ENCODE data around the gene TBC1D2B. TPM values are rescaled to one million over a fixed set of nuclear protein-coding genes. Genes with fewer than 3 reads are reported as not detected.

Gene TBC1D2B
- total and polyA plus RNA-seq, 2 donors from 2014 or later, result 8.5 to 41.6 TPM

DNA sequence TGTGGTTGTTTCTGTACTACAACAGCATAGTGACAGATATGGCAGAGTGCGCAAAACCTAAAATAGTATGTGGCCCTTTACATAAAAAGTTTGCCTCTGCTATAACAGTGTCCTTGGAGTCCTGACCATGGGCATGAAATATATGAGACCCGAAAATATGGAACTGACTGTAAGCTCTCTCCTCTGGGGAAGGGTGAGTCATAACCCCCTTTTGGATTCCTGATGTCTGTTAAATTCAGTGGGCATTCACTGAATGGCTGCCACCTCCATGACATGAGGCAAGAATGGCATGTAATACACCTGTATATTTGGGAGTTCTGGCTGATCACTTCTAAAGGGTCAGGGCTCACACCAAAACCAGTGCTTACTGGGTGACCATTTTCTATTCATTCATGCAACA is 6.1 kb downstream of the TBC1D2B start:
- TF ChIP-seq, protein P1, sequence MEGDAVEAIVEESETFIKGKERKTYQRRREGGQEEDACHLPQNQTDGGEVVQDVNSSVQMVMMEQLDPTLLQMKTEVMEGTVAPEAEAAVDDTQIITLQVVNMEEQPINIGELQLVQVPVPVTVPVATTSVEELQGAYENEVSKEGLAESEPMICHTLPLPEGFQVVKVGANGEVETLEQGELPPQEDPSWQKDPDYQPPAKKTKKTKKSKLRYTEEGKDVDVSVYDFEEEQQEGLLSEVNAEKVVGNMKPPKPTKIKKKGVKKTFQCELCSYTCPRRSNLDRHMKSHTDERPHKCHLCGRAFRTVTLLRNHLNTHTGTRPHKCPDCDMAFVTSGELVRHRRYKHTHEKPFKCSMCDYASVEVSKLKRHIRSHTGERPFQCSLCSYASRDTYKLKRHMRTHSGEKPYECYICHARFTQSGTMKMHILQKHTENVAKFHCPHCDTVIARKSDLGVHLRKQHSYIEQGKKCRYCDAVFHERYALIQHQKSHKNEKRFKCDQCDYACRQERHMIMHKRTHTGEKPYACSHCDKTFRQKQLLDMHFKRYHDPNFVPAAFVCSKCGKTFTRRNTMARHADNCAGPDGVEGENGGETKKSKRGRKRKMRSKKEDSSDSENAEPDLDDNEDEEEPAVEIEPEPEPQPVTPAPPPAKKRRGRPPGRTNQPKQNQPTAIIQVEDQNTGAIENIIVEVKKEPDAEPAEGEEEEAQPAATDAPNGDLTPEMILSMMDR (IDR thresholded peaks at IDR 0.05; ENCODE audit: borderline replicate concordance, extremely low read depth, insufficient read depth), result no peak
- Histone ChIP-seq H3K27me3 (ENCODE audit: control insufficient read depth, insufficient read depth, low read length) (no peaks in the 10 kb centered on the region), H3K4me3 (ENCODE audit: low read length in 3 of 3) (no peak overlapping the region), H3K9me3 (ENCODE audit: control insufficient read depth in 2 of 3, insufficient read depth in 1 of 3, low read length in 3 of 3) (no peaks in the 10 kb centered on the region), H3K27ac (ENCODE audit: low read depth in 2 of 2, low read length in 2 of 2) (peak overlapping the region in 1 of 2 donors; percentile 87), H3K9ac (ENCODE audit: low read length in 3 of 3) (no peak overlapping the region), H3K36me3 (ENCODE audit: control insufficient read depth in 2 of 3, insufficient read depth in 3 of 3, low read length in 3 of 3) (no peaks in the 10 kb centered on the region), H3K4me1 (ENCODE audit: control insufficient read depth in 2 of 3, insufficient read depth in 2 of 3, low read depth in 1 of 3, low read length in 3 of 3) (peaks cover 19 to 44% (median 40%) of the 10 kb centered on the region in 3 donors)
- FAIRE-seq (no peak), DNase-seq (no peak)
- intact Hi-C loops (cut with DNase I), result no loop called here

DNA sequence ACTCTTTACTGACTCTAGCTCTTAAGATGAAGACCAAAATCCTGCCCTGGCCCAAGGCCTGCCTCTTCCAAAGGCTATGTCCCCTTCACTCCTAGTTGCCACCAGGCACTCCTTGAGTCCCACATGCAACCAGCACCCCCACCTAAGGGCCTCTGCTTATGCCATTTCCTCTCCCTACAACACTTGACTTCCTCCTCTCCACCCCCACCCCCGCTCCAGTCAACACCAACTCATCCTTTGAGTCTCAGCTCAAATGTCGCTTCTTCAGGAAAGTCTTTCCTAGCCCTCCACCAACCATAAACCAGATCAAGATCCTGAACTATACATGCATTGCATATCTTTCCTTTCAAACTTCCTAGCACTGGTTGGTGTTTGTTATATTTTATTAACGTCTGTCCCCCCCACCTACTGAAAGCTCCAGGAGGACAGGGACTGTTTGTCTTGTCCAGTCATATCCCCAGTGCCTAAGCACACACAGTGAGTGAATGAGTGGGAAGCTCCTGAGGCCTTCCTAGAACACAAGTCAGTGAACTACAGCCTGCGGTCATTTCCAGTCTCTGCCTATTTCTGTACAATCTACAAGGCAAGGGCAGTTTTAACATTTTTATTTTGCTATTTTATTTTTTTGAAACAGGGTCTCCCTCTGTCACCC is 7.3 kb downstream of the TBC1D2B start:
- intact Hi-C loops (cut with DNase I), result no loop called here
- H3K27me3 ChIP-seq (ENCODE audit: control insufficient read depth, insufficient read depth, low read length), result no peaks in the 10 kb centered on the region
- DNase-seq, result no peak
- no peak overlapping the region for H3K9ac ChIP-seq (ENCODE audit: low read length in 3 of 3)
- FAIRE-seq, result no peak
- TF ChIP-seq, protein P1 (IDR thresholded peaks at IDR 0.05; ENCODE audit: borderline replicate concordance, extremely low read depth, insufficient read depth), result no peak
- H3K4me1 ChIP-seq (ENCODE audit: control insufficient read depth in 2 of 3, insufficient read depth in 2 of 3, low read depth in 1 of 3, low read length in 3 of 3), result peaks cover 19 to 47% (median 44%) of the 10 kb centered on the region in 3 donors
- H3K27ac ChIP-seq (ENCODE audit: low read depth in 2 of 2, low read length in 2 of 2), result peak overlapping the region in 1 of 2 donors; percentile 26
- no peaks in the 10 kb centered on the region for H3K36me3 ChIP-seq (ENCODE audit: control insufficient read depth in 2 of 3, insufficient read depth in 3 of 3, low read length in 3 of 3)
- no peaks in the 10 kb centered on the region for H3K9me3 ChIP-seq (ENCODE audit: control insufficient read depth in 2 of 3, insufficient read depth in 1 of 3, low read length in 3 of 3)
- no peak overlapping the region for H3K4me3 ChIP-seq (ENCODE audit: low read length in 3 of 3)

DNA sequence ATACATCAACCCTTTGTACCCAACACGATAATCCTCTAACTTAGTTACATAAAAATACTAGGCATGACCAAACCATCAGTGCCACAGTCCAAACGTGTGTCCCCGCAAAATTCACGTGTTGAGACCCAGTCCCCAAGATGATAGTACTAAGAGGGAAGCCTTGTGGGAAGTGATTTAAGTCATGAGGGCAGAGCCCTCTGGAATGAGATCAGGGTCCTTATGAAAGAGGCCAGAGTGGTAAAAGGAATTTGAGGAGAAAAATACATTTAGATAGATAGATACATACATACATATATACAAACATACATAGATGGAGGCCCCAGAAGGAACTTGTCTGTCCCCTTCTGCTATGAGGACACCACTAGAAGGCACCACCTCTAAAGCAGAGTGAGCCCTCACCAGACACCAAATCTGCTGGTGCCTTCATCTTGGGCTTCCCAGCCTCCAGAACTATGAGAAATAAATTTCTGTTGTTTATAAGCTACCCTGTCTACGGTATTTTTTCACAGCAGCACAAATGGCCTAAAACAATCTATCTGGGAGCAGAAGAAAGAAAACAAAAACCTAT is 8.0 kb downstream of the TBC1D2B start:
- no peak overlapping the region for H3K4me3 ChIP-seq (ENCODE audit: low read length in 3 of 3)
- H3K9ac ChIP-seq (ENCODE audit: low read length in 3 of 3), result no peak overlapping the region
- H3K36me3 ChIP-seq (ENCODE audit: control insufficient read depth in 2 of 3, insufficient read depth in 3 of 3, low read length in 3 of 3), result no peaks in the 10 kb centered on the region
- DNase-seq, result no peak
- H3K4me1 ChIP-seq (ENCODE audit: control insufficient read depth in 2 of 3, insufficient read depth in 2 of 3, low read depth in 1 of 3, low read length in 3 of 3), result peaks cover 19 to 51% (median 50%) of the 10 kb centered on the region in 3 donors
- no peak for FAIRE-seq
- intact Hi-C loops (cut with DNase I), result no loop called here
- no peaks in the 10 kb centered on the region for H3K27me3 ChIP-seq (ENCODE audit: control insufficient read depth, insufficient read depth, low read length)
- no peaks in the 10 kb centered on the region for H3K9me3 ChIP-seq (ENCODE audit: control insufficient read depth in 2 of 3, insufficient read depth in 1 of 3, low read length in 3 of 3)
- peak overlapping the region in 1 of 2 donors; percentile 26 for H3K27ac ChIP-seq (ENCODE audit: low read depth in 2 of 2, low read length in 2 of 2)
- TF ChIP-seq, protein P1 (IDR thresholded peaks at IDR 0.05; ENCODE audit: borderline replicate concordance, extremely low read depth, insufficient read depth), result no peak
